Measurements from ENCODE around the gene BACE2. TPM values are rescaled to one million over a fixed set of nuclear protein-coding genes. Genes with fewer than 3 reads are reported as not detected.
A peak's percentile ranks its signal among the peaks of the same experiment; 100 is the strongest.

BACE2 gene
- total RNA-seq, 2 donors from 2014 or later, result 71.9 to 129 TPM

GRCh38 chr21:41141031-41141457, 26.9 kb upstream of the BACE2 start:
- Histone ChIP-seq H3K4me1 (ENCODE audit: control insufficient read depth in 1 of 2, low read depth in 2 of 2) (peaks cover 7 to 21% of the 10 kb centered on the region in 2 donors), H3K4me3 (no peak overlapping the region), H3K27me3 (replicated peaks; ENCODE audit: insufficient read depth) (no peaks in the 10 kb centered on the region), H3K27ac (no peak overlapping the region), H3K36me3 (no peaks in the 10 kb centered on the region), H3K9me3 (no peaks in the 10 kb centered on the region)
- ATAC-seq (ENCODE audit: insufficient number of reproducible peaks, low FRiP score, low read depth) (no peak), DNase-seq (ENCODE audit: low spot score) (no peak)
- no peak for TF ChIP-seq CTCF (IDR thresholded peaks at IDR 0.05)

GRCh38 chr21:41142051-41142795, 25.7 kb upstream of the BACE2 start:
- TF ChIP-seq CTCF (IDR thresholded peaks at IDR 0.05), result no peak
- peak overlapping the region; percentile 23 for H3K4me3 ChIP-seq
- H3K27ac ChIP-seq, result peak overlapping the region in 1 of 2 donors; percentile 41

GRCh38 chr21:41143596-41144325, 24.2 kb upstream of the BACE2 start:
- no peak overlapping the region for H3K4me3 ChIP-seq
- ATAC-seq (ENCODE audit: insufficient number of reproducible peaks, low FRiP score, low read depth) (no peak), DNase-seq (ENCODE audit: low spot score) (no peak)
- no peak for TF ChIP-seq CTCF (IDR thresholded peaks at IDR 0.05)
- no peaks in the 10 kb centered on the region for H3K27me3 ChIP-seq (replicated peaks; ENCODE audit: insufficient read depth)
- no peak overlapping the region for H3K27ac ChIP-seq
- no peaks in the 10 kb centered on the region for H3K36me3 ChIP-seq
- H3K9me3 ChIP-seq, result no peaks in the 10 kb centered on the region
- H3K4me1 ChIP-seq (ENCODE audit: control insufficient read depth in 1 of 2, low read depth in 2 of 2), result peaks cover 7 to 21% of the 10 kb centered on the region in 2 donors

More at GRCh38 chr21:41142051-41142795, 25.7 kb upstream of the BACE2 start:
- DNase-seq (ENCODE audit: low spot score), result peak; percentile 21
- peak; percentile 45 for ATAC-seq (ENCODE audit: insufficient number of reproducible peaks, low FRiP score, low read depth)
- H3K9me3 ChIP-seq, result no peaks in the 10 kb centered on the region
- no peaks in the 10 kb centered on the region for H3K36me3 ChIP-seq
- H3K4me1 ChIP-seq (ENCODE audit: control insufficient read depth in 1 of 2, low read depth in 2 of 2), result peaks cover 7 to 21% of the 10 kb centered on the region in 2 donors
- H3K27me3 ChIP-seq (replicated peaks; ENCODE audit: insufficient read depth), result no peaks in the 10 kb centered on the region

- no peak overlapping the region for H3K27ac ChIP-seq
- no peaks in the 10 kb centered on the region for H3K36me3 ChIP-seq
- H3K9me3 ChIP-seq, result no peaks in the 10 kb centered on the region
- ATAC-seq (ENCODE audit: insufficient number of reproducible peaks, low FRiP score, low read depth) (no peak), DNase-seq (ENCODE audit: low spot score) (no peak)
- no peaks in the 10 kb centered on the region for H3K27me3 ChIP-seq (replicated peaks; ENCODE audit: insufficient read depth)
- no peak for TF ChIP-seq CTCF (IDR thresholded peaks at IDR 0.05)
- no peak overlapping the region for H3K4me3 ChIP-seq
- H3K4me1 ChIP-seq (ENCODE audit: control insufficient read depth in 1 of 2, low read depth in 2 of 2), result peaks cover 0 to 2% of the 10 kb centered on the region in 2 donors
Observed at GRCh38 chr21:41147096-41147978, 20.6 kb upstream of the BACE2 start.
